Measurements from ENCODE around the gene TNFSF11. TPM values are rescaled to one million over a fixed set of nuclear protein-coding genes. Genes with fewer than 3 reads are reported as not detected.

The TNFSF11 gene
- total RNA-seq, 2 donors from 2014 or later = not detected

DNA sequence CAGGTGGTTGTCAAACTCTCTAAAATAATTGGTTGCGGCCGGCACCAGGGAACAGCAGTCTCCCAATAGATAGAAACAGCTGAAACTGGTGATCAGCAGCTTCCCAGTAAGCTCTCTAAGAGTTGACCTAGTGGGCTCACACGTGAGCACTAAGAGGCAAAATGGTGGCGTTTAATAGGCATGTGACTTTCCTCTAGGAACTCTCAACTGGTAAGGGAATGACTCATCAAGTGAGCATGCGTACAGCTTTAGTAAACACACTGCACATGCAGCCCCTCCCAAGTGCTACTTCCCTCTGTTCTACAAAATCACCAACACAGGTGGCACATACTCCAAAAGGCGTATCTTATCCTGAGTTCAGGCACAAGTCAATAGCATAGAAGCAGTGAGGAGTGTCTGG, 41.7 kb downstream of the TNFSF11 start:
- Histone ChIP-seq H3K36me3 (no peaks in the 10 kb centered on the region), H3K27me3 (no peaks in the 10 kb centered on the region), H3K27ac (no peak overlapping the region), H3K4me3 (no peak overlapping the region), H3K9me3 (no peaks in the 10 kb centered on the region), H3K4me1 (no peaks in the 10 kb centered on the region)
- TF ChIP-seq, protein P1, sequence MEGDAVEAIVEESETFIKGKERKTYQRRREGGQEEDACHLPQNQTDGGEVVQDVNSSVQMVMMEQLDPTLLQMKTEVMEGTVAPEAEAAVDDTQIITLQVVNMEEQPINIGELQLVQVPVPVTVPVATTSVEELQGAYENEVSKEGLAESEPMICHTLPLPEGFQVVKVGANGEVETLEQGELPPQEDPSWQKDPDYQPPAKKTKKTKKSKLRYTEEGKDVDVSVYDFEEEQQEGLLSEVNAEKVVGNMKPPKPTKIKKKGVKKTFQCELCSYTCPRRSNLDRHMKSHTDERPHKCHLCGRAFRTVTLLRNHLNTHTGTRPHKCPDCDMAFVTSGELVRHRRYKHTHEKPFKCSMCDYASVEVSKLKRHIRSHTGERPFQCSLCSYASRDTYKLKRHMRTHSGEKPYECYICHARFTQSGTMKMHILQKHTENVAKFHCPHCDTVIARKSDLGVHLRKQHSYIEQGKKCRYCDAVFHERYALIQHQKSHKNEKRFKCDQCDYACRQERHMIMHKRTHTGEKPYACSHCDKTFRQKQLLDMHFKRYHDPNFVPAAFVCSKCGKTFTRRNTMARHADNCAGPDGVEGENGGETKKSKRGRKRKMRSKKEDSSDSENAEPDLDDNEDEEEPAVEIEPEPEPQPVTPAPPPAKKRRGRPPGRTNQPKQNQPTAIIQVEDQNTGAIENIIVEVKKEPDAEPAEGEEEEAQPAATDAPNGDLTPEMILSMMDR (IDR thresholded peaks at IDR 0.05) = no peak
- DNase-seq (ENCODE audit: low spot score) = no peak

DNA sequence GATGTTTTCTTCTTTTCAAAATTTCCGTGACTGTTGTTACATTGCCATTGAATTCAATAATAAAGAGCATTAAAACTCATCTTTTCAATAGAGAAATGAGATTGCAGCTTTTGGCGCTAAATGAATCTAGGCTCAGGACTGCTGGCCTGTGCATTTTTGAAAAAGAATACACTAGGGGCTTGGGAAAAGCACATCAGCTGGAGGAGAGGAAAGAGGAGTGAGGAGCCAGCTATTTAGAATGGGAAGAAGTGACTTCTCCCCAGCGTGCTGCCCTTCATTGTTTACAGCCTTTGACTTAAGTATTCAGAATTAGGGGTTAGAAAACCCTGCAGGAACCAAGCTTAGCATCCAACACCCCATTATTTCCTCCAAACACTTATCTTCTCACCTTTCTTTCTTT, 43.3 kb downstream of the TNFSF11 start:
- TF ChIP-seq, protein P1 (IDR thresholded peaks at IDR 0.05) = no peak
- Histone ChIP-seq H3K4me3 (no peak overlapping the region), H3K27me3 (no peaks in the 10 kb centered on the region), H3K9me3 (no peaks in the 10 kb centered on the region), H3K36me3 (no peaks in the 10 kb centered on the region), H3K4me1 (no peaks in the 10 kb centered on the region), H3K27ac (no peak overlapping the region)
- no peak for DNase-seq (ENCODE audit: low spot score)

DNA sequence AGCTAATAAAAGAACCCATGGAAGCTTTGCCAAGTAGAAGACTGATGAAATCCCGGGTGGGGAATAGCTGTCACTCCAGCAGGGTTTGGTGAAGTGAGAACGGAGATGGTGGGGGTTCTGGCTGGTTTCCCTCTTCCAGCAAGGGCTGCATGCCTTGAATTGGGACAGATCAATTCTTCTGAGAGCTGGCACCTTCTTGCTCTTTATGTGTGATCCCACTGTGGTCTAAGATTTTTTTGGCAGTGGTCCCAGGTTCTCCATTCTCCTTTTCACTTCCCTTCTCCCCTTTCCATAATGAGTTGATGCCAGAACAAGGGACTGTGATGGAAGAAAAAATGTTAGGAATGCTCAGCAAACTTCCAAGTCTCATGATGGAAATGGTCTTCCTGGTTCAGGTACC, 50.0 kb downstream of the TNFSF11 start:
- TF ChIP-seq, protein P1 (IDR thresholded peaks at IDR 0.05) = no peak
- Histone ChIP-seq H3K36me3 (no peaks in the 10 kb centered on the region), H3K4me3 (no peak overlapping the region), H3K27me3 (no peaks in the 10 kb centered on the region), H3K27ac (no peak overlapping the region), H3K4me1 (no peaks in the 10 kb centered on the region), H3K9me3 (no peaks in the 10 kb centered on the region)
- DNase-seq (ENCODE audit: low spot score) = no peak

DNA sequence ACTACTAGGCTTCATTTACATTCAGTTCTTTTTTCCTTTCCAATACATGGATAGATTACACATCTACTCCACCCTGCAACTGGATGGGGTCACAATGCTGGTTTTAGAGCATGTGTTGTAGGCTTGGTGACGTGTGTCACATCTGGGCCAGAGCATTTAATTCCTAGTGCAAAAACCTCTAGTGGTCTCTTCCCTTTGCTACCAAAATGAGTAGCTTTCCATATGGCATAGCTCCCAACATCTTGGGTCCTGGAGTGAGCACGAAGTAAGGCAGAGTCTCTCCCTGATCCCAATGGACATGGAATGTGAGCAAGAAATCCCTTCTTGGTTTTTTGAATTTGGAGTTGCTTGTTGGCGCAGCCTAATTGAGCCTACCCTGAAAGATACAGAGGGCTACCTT, 51.7 kb downstream of the TNFSF11 start:
- no peak overlapping the region for H3K27ac ChIP-seq
- TF ChIP-seq, protein P1 (IDR thresholded peaks at IDR 0.05) = no peak
- H3K9me3 ChIP-seq = no peaks in the 10 kb centered on the region
- no peak for DNase-seq (ENCODE audit: low spot score)
- H3K4me3 ChIP-seq = no peak overlapping the region
- no peaks in the 10 kb centered on the region for H3K36me3 ChIP-seq
- no peaks in the 10 kb centered on the region for H3K4me1 ChIP-seq
- H3K27me3 ChIP-seq = no peaks in the 10 kb centered on the region

DNA sequence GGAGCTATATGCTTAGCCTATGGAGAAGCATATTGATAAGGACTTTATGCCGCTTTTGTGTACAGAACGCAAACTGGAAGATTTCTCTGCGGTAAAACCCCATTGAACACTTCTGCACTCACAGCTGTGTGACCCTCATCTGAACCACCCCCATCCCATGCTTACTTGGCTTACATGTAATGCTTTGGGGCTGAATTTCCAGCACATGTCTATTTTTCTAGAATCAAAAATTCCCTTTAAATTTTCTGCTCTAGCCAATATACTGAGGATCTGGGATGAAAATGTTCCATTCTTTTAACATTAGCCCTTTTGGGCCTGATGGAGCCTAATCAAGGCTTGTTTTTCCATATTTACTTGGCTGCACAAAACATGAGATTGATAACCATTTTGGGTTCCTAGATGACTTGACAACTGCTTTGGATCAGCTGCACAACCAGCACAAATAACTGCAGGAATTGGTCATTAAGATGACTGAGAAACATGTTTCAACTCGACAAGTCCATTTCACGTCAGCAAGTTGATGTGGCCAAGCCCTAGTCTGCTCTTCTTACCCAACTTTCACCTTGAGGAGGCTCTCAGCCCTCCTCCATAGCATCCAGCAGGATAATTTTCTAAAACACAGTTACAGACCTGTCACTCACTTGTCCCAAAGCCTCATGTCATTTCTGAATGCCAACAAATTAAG, 52.4 kb downstream of the TNFSF11 start:
- Histone ChIP-seq H3K27me3 (no peaks in the 10 kb centered on the region), H3K9me3 (no peaks in the 10 kb centered on the region), H3K4me3 (no peak overlapping the region), H3K36me3 (no peaks in the 10 kb centered on the region), H3K4me1 (no peaks in the 10 kb centered on the region), H3K27ac (no peak overlapping the region)
- TF ChIP-seq, protein P1 (IDR thresholded peaks at IDR 0.05) = no peak
- no peak for DNase-seq (ENCODE audit: low spot score)

DNA sequence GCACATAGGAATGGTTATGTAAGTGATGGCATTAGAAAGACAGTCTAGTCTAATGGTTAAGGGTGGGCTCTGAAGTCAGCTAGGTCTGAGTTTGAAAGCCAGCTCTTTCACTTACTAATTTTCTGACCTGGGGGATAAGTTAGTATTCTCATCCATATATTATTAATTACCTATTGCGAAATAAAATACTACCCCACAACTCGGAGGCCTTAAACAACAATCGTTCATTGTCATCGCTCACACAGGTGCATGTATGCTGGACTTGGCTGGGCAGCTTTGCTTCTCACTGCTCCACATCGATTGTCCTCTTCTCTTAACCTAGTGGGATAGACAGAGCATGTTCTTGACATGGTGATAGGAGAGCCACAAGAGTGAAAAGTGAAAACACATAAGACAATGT, 54.7 kb downstream of the TNFSF11 start:
- DNase-seq (ENCODE audit: low spot score) = no peak
- no peaks in the 10 kb centered on the region for H3K27me3 ChIP-seq
- H3K4me1 ChIP-seq = no peaks in the 10 kb centered on the region
- H3K9me3 ChIP-seq = no peaks in the 10 kb centered on the region
- no peaks in the 10 kb centered on the region for H3K36me3 ChIP-seq
- TF ChIP-seq, protein P1 (IDR thresholded peaks at IDR 0.05) = no peak
- H3K4me3 ChIP-seq = no peak overlapping the region
- H3K27ac ChIP-seq = no peak overlapping the region
